Astrocyte of the cerebellum (primary cell): ENCODE results near the gene TMEM107.

ENCODE experiments used
- DNase-seq: peaks from one replicate; pipeline ENCODE4 v3.0.0-alpha.2; 2011; ENCODE audit warnings: low read depth
- H3K4me3 ChIP-seq: 2 replicates; pipeline ENCODE4 v1.5.1; 2011; ENCODE audit warnings: mild to moderate bottlenecking, low read depth, low read length, moderate library complexity
- in situ Hi-C: cut with HindIII; loops from 2 replicates; pipeline ENCODE4 v1.10.0; 2017; ENCODE audit warnings: low sequenced_read_pairs
- TF ChIP-seq, protein P1 (sequence below): IDR thresholded peaks from 2 replicates; pipeline ENCODE4 v1.5.1; 2012; ENCODE audit warnings: low read length, low read depth, moderate library complexity, mild to moderate bottlenecking; ENCODE audit errors: missing control alignments

TMEM107 gene

DNA sequence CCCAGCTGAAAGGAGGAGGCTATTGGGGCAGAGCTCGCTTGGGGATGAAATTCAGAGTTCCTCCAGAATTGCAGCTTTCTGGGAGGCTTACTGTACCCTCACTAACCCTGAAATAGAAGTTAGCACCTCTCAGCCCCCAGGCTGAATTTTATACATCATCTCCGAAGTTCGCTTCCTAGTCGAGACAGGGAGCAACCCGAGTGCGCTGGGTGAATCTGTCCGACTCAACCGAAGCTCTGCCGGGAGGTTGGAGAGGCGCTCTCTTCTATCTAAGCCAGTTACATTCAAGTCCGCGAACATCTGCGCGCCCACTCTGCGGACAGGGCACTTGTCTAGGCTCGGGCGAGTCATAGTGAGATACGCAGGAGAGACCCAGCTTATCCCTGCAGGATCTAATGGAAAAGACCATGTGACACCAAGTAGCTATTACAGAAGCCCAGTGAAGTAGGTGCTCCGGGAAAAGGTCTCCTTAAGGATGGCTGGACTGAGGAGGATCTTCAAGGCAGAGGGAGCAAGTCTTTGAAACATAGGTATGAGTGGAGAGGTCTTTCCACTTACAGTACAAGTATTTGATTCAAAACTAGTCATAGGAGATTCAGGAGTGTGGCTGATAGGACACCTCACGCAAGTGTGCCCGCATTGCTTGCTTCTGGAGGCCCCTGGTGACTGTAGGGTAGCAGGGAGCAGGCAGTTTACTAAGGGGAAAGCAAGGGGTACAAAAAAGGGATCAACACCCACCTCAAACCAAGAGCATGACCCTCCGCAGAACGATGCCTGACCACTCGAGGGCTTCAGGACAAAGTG is 51.6 kb downstream of the TMEM107 start:
- in situ Hi-C loops: loop anchor here (25.0 kb wide), 1 partner anchor 188 kb away; the partner anchor contains the start of gene ARHGEF15
- peak overlapping the region; percentile 54 for H3K4me3 ChIP-seq
- DNase-seq: no peak
- TF ChIP-seq, protein P1, sequence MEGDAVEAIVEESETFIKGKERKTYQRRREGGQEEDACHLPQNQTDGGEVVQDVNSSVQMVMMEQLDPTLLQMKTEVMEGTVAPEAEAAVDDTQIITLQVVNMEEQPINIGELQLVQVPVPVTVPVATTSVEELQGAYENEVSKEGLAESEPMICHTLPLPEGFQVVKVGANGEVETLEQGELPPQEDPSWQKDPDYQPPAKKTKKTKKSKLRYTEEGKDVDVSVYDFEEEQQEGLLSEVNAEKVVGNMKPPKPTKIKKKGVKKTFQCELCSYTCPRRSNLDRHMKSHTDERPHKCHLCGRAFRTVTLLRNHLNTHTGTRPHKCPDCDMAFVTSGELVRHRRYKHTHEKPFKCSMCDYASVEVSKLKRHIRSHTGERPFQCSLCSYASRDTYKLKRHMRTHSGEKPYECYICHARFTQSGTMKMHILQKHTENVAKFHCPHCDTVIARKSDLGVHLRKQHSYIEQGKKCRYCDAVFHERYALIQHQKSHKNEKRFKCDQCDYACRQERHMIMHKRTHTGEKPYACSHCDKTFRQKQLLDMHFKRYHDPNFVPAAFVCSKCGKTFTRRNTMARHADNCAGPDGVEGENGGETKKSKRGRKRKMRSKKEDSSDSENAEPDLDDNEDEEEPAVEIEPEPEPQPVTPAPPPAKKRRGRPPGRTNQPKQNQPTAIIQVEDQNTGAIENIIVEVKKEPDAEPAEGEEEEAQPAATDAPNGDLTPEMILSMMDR: no peak

DNA sequence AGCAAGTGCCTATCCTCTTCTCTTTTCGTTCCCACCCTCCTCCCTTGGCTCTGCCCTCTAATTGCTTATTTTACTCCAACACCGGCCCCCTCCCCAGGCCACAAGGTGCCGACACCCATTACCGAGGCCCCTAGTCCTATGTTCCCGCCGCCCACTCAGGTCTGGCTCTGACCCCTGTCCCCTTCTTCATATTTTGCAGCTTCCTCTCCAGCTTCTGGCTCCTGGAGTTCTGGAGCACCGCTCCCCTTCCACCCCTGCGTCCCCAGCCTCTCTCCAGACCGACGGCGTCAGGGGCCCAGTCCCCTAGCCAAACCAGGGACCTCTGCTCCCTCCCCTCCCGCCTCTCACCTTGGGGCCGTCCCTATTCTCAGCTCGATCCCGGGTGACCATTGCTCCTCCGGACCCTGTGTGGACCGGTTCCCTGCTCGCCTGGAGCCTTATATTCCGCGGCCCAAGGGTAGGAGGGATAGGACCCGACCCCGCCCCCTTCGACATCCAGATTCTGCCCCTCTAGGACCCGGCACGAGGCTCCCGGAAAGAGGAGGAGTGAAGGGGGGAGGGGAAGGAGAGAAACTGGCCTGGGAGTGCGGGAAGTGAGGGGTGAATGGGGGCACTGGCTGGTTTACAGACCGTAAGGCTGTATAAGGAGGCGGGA is 52.4 kb downstream of the TMEM107 start, which contains the start of gene HES7:
Gene HES7, minus strand, starts transcription at position 412 of the 655 bp plus-strand sequence. Its CDS starts 22 bp downstream, at position 390.
- in situ Hi-C loops: loop anchor here (25.0 kb wide), 1 partner anchor 188 kb away; the partner anchor contains the start of gene ARHGEF15
- H3K4me3 ChIP-seq: peak within 1 kb of the TSS; percentile 54
- no peak for DNase-seq
- TF ChIP-seq, protein P1: no peak

DNA sequence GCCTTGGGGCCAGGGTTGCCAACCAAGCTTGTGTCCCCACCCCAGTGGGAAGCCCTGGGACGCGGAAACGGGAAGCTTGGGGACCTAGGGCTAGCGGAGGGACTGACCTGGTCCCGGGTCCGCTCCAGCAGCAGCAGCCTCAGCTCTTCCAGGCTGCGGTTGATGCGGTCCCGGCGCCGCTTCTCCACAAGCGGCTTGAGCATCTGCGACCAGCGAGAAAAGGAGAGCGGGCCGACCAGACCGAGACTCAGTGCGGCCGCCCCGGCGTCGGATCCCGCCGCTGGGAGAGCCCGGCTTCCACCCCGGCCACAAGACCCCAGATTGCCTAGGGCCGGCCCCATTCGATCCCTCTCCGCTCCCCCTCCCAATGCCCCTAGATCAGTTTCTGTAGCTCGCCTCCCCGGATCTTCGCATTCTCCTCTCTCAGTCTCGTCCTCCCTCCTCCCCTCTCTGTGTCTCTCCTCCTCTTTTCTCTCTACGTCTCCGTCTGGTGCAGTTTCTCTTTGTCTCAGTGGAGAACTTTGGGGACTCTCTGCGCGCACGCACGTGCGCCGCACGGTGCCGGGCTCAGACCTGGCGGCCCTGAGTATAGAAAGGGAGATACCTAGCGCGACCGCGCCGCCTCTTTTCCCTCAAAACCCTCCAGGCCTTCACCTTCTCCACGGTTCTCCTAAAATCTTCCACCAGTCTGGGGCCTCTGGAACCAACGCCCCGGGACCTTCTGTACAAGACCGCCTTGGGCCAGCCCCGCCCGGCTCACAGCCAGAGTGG is 53.1 kb downstream of the TMEM107 start:
- in situ Hi-C loops: loop anchor here (25.0 kb wide), 1 partner anchor 189 kb away; the partner anchor contains the start of gene ARHGEF15
- DNase-seq: no peak
- TF ChIP-seq, protein P1: no peak
- peak overlapping the region; percentile 54 for H3K4me3 ChIP-seq
